HEK293T (cell line): Measurements from ENCODE around the gene ETAA1.

Experiments used
- ARNT ChIP-seq: fragments of 450-650 bp; IDR thresholded peaks from 2 replicates; pipeline ENCODE4 v1.6.1; 2017; ENCODE audit warnings: mild to moderate bottlenecking
- BHLHE40 ChIP-seq: fragments of 450-650 bp; IDR thresholded peaks from 2 replicates; pipeline ENCODE4 v1.6.1; 2016; ENCODE audit warnings: mild to moderate bottlenecking, moderate library complexity, borderline replicate concordance
- CTBP1 ChIP-seq: fragments of 450-650 bp; IDR thresholded peaks from 2 replicates; pipeline ENCODE4 v1.6.1; 2016; ENCODE audit warnings: borderline replicate concordance
- FOXK2 ChIP-seq: fragments of 450-650 bp; IDR thresholded peaks from 2 replicates; pipeline ENCODE4 v1.6.1; 2016; ENCODE audit warnings: mild to moderate bottlenecking
- HDGF ChIP-seq: fragments of 450-650 bp; IDR thresholded peaks from 2 replicates; pipeline ENCODE4 v1.6.1; 2017; ENCODE audit warnings: antibody characterized with exemption, borderline replicate concordance
- PKNOX1 ChIP-seq: fragments of 450-650 bp; IDR thresholded peaks from 2 replicates; pipeline ENCODE4 v1.6.1; 2016
- SUZ12 ChIP-seq: fragments of 450-650 bp; IDR thresholded peaks from 2 replicates; pipeline ENCODE4 v1.6.1; 2016; ENCODE audit warnings: mild to moderate bottlenecking

DNA sequence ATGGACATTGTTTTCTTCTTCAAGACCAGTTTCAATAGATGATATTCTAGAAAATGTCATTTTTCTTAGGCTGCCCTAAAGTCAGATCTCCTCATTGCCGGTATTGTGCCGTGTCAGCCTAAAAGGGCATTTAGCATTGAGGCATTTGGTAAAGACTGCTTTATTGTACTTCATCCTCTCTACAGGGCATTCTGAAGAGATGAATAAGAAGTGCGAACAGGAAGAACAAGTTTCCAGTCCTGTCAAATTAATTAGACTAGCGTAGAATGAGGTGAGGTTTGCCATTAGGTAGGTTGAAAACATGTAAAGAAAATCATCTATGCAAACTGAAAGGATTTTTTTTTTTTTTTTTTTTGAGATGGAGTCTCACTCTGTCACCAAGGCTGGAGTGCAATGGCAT is 60.6 kb downstream of the ETAA1 start:
- TF ChIP-seq HDGF (no peak), PKNOX1 (no peak), SUZ12 (no peak), CTBP1 (no peak), FOXK2 (no peak), BHLHE40 (no peak), ARNT (no peak)
